Measurements from ENCODE around the gene ILKAP. TPM values are rescaled to one million over a fixed set of nuclear protein-coding genes. Genes with fewer than 3 reads are reported as not detected.

ILKAP gene
- total RNA-seq, 4 donors from 2014 or later, result 18.5 to 45.5 (median 35.1) TPM

DNA sequence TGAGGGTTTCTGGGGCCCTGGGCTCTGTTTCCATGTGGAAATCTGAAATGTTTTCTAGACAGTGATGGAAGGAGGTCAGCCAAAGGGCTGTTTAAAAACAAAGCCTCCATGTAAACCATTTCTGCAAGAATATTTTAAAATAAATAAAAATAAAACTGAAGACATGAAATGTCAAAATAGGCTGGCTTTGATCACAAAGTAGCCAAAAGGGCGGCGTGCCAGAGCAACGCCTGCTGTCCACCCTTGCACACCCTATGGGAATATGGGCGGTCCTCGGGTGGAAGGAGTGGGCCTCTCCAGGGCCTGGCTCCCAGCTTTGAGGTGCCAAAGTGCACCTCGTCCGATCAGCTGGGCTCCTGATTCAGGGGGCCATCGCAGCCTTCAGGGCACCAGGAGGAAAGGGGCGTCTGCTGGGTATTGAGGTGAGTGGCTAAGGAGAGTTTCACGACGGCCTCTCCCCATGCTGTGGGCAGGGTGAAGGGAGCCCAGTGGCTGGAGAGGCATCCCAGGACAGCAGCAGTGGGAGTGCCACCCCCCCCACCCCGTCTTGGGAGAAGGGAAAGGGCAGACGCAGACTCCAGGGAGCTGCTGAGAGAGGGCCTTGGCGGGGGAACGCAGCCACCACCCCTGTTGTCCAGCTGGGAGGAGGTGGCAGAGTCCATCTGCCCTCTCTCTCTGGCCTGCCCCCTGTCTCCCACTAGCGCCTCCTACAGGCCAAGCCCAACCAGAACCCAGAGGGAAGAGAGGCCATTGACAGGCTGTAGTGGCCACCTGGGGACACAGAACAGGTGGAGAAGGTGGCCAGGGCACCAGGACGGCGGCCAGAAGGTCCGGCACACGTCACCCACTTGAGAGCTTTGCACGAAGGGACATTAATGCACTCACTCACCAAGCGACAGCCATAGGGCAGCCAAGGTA lies 50.5 kb downstream of the ILKAP start:
- Histone ChIP-seq H3K4me3 (no peak overlapping the region), H3K9me3 (no peaks in the 10 kb centered on the region), H3K27ac (no peak overlapping the region), H3K4me1 (peaks cover 0 to 9% (median 0%) of the 10 kb centered on the region in 3 donors), H3K36me3 (no peaks in the 10 kb centered on the region), H3K27me3 (peaks cover 6% of the 10 kb centered on the region)
- no peak for TF ChIP-seq POLR2A (IDR thresholded peaks at IDR 0.05)
- no peak for TF ChIP-seq EP300 (IDR thresholded peaks at IDR 0.05)
- no peak for TF ChIP-seq POLR2AphosphoS5 (IDR thresholded peaks at IDR 0.05)
- no peak for TF ChIP-seq CTCF (IDR thresholded peaks at IDR 0.05)
- 44 to 69% methylated on average over 3 to 11 of the region's 22 CpGs for WGBS, 2 donors (ENCODE audit: low coverage in 1 of 2)
- ATAC-seq, result no peak

- no peak for TF ChIP-seq POLR2A (IDR thresholded peaks at IDR 0.05)
- TF ChIP-seq CTCF (IDR thresholded peaks at IDR 0.05), result no peak
- no peak for TF ChIP-seq EP300 (IDR thresholded peaks at IDR 0.05)
Observed at GRCh38 chr2:238151628-238152235, 51.8 kb downstream of the ILKAP start.

GRCh38 chr2:238151205-238151604 lies 52.3 kb downstream of the ILKAP start:
- Histone ChIP-seq H3K27me3 (no peaks in the 10 kb centered on the region), H3K36me3 (no peaks in the 10 kb centered on the region), H3K9me3 (no peaks in the 10 kb centered on the region), H3K4me3 (no peak overlapping the region), H3K4me1 (peaks cover 0 to 6% (median 0%) of the 10 kb centered on the region in 3 donors), H3K27ac (no peak overlapping the region)
- no CpG with 5 or more reads among the region's 13 CpGs for WGBS, 2 donors (ENCODE audit: low coverage in 1 of 2)
- TF ChIP-seq CTCF (IDR thresholded peaks at IDR 0.05), result no peak
- ATAC-seq, result no peak

More at GRCh38 chr2:238151628-238152235, 51.8 kb downstream of the ILKAP start:
- H3K27me3 ChIP-seq, result no peaks in the 10 kb centered on the region
- H3K4me1 ChIP-seq, result peaks cover 0 to 6% (median 0%) of the 10 kb centered on the region in 3 donors
- H3K4me3 ChIP-seq, result no peak overlapping the region
- no peak overlapping the region for H3K27ac ChIP-seq
- H3K9me3 ChIP-seq, result no peaks in the 10 kb centered on the region
- WGBS, 2 donors (ENCODE audit: low coverage in 1 of 2), result 100% methylated on average over 1 of the region's 16 CpGs; no CpG with 5 or more reads in 1 of the 2 donors
- no peak for ATAC-seq
- no peaks in the 10 kb centered on the region for H3K36me3 ChIP-seq

DNA sequence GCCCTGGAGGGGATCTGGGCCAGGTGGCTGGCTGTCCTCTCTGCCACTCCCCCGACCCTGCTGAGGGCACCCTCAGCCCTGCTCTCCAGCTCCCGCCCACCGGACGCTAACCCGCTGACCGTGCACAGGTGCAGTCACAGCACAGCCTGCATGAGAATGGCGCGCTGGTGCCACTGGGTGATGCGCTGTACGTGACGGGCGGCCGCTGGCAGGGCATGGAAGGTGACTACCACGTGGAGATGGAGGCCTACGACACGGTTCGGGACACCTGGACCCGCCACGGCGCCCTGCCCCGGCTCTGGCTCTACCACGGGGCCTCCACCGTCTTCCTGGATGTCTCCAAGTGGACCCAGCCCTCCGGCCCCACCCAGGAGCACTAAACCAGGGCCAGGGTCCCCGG lies 52.8 kb downstream of the ILKAP start:
- Histone ChIP-seq H3K27ac (no peak overlapping the region), H3K27me3 (no peaks in the 10 kb centered on the region), H3K9me3 (no peaks in the 10 kb centered on the region), H3K4me1 (peaks cover 0 to 6% (median 0%) of the 10 kb centered on the region in 3 donors), H3K4me3 (no peak overlapping the region), H3K36me3 (no peaks in the 10 kb centered on the region)
- no peak for ATAC-seq
- WGBS, 2 donors (ENCODE audit: low coverage in 1 of 2), result 82% methylated on average over 2 of the region's 25 CpGs; no CpG with 5 or more reads in 1 of the 2 donors
- TF ChIP-seq POLR2A (IDR thresholded peaks at IDR 0.05) (no peak), EP300 (IDR thresholded peaks at IDR 0.05) (no peak), POLR2AphosphoS5 (IDR thresholded peaks at IDR 0.05) (no peak), CTCF (IDR thresholded peaks at IDR 0.05) (no peak)

Measured in gastroesophageal sphincter (tissue), 4 donors.